GM23338 (cell line): ENCODE measurements around the gene PLEKHG4B. TPM values are rescaled to one million over a fixed set of nuclear protein-coding genes. Genes with fewer than 3 reads are reported as not detected.

Source experiments
- ATAC-seq: fragments of 200-7000 bp; cut with Tn5 transposase; 3 replicates; pipeline ENCODE4 v1.9.1; 2020
- DNase-seq: peaks from one replicate; pipeline ENCODE4 v3.0.0-alpha.2; 2015; ENCODE audit warnings: low spot score
- H2AFZ ChIP-seq: fragments of 200-600 bp; sonication (generic); 2 replicates; pipeline ENCODE4 v1.8.0; 2016; ENCODE audit warnings: antibody characterized with exemption, mild to moderate bottlenecking, moderate library complexity
- H3F3A ChIP-seq: fragments of 200-600 bp; sonication (generic); replicated peaks from 2 replicates; pipeline ENCODE4 v1.8.0; 2017; ENCODE audit warnings: antibody characterized with exemption, mixed run types, low read depth
- H3K27ac ChIP-seq: fragments of 200-600 bp; sonication (generic); 2 replicates; pipeline ENCODE4 v1.6.1; 2016; ENCODE audit warnings: low read depth
- H3K27me3 ChIP-seq: fragments of 200-600 bp; sonication (generic); 2 replicates; pipeline ENCODE4 v1.8.0; 2016; ENCODE audit warnings: mild to moderate bottlenecking, mixed run types, moderate library complexity; ENCODE audit not compliant: insufficient read depth
- H3K36me3 ChIP-seq: fragments of 200-600 bp; sonication (generic); 2 replicates; pipeline ENCODE4 v1.8.0; 2016; ENCODE audit warnings: mild to moderate bottlenecking; ENCODE audit not compliant: insufficient read depth
- H3K4me1 ChIP-seq: fragments of 200-600 bp; sonication (generic); 2 replicates; pipeline ENCODE4 v1.8.0; 2016; ENCODE audit warnings: mild to moderate bottlenecking, moderate library complexity; ENCODE audit not compliant: insufficient read depth
- H3K4me2 ChIP-seq: fragments of 200-600 bp; sonication (generic); 2 replicates; pipeline ENCODE4 v1.7.1; 2017; ENCODE audit warnings: mixed run types
- H3K4me3 ChIP-seq: fragments of 200-600 bp; sonication (generic); 2 replicates; pipeline ENCODE4 v1.6.1; 2016; ENCODE audit warnings: mixed run types
- H3K79me2 ChIP-seq: fragments of 200-600 bp; sonication (generic); replicated peaks from 2 replicates; pipeline ENCODE4 v1.8.0; 2017; ENCODE audit warnings: mild to moderate bottlenecking; ENCODE audit not compliant: insufficient read depth
- H3K9me2 ChIP-seq: fragments of 200-600 bp; sonication (generic); 2 replicates; pipeline ENCODE4 v1.8.0; 2017; ENCODE audit not compliant: insufficient read depth
- H4K20me1 ChIP-seq: fragments of 200-600 bp; sonication (generic); replicated peaks from 2 replicates; pipeline ENCODE4 v1.8.0; 2017; ENCODE audit warnings: mild to moderate bottlenecking; ENCODE audit not compliant: insufficient read depth
- H3K27ac Mint-ChIP-seq: 2 replicates; pipeline ENCODE4 v1.8.0; 2020; ENCODE audit warnings: inconsistent platforms, mild to moderate bottlenecking, moderate library complexity, mixed read lengths
- H3K27me3 Mint-ChIP-seq: 3 replicates; pipeline ENCODE4 v1.8.0; 2022; ENCODE audit warnings: low read depth, mild to moderate bottlenecking, moderate library complexity, mixed read lengths, inconsistent platforms; ENCODE audit not compliant: insufficient read depth, poor library complexity
- H3K36me3 Mint-ChIP-seq: 3 replicates; pipeline ENCODE4 v1.8.0; 2021; ENCODE audit warnings: low read depth, mild to moderate bottlenecking, inconsistent platforms, moderate library complexity, mixed read lengths
- H3K4me1 Mint-ChIP-seq: 3 replicates; pipeline ENCODE4 v1.8.0; 2020; ENCODE audit warnings: mild to moderate bottlenecking, inconsistent platforms, mixed read lengths
- H3K4me3 Mint-ChIP-seq: 3 replicates; pipeline ENCODE4 v1.8.0; 2021; ENCODE audit warnings: moderate library complexity, mild to moderate bottlenecking, inconsistent platforms, mixed read lengths
- H3K9me3 Mint-ChIP-seq: 3 replicates; pipeline ENCODE4 v1.8.0; 2020; ENCODE audit warnings: moderate library complexity, mild to moderate bottlenecking, inconsistent platforms, mixed read lengths
- CREB1 ChIP-seq: fragments of 250-450 bp; sonication (Bioruptor Pico); IDR thresholded peaks from 2 replicates; pipeline ENCODE4 v1.5.0; 2020; ENCODE audit warnings: low read depth, mild to moderate bottlenecking, moderate library complexity
- CTCF ChIP-seq, 2 experiments: fragments of 200-600 bp in 1 of 2; sonication (generic) in 1 of 2; conservative IDR thresholded peaks; 2 replicates each; pipeline versions ENCODE4 v1.5.1 to v1.6.1; 2016 to 2017; ENCODE audit warnings: antibody characterized with exemption in 2 of 2, low read depth in 2 of 2, mild to moderate bottlenecking in 2 of 2, moderate library complexity in 1 of 2
- ETS1 ChIP-seq: IDR thresholded peaks from 2 replicates; pipeline ENCODE4 v1.6.1; 2016; ENCODE audit warnings: antibody characterized with exemption
- EZH2 ChIP-seq: fragments of 200-600 bp; sonication (generic); IDR thresholded peaks from one replicate; pipeline ENCODE4 v1.8.0; 2017; ENCODE audit warnings: antibody characterized with exemption, mild to moderate bottlenecking, low read depth; ENCODE audit not compliant: unreplicated experiment
- EZH2phosphoT487 ChIP-seq: fragments of 200-600 bp; sonication (generic); IDR thresholded peaks from one replicate; pipeline ENCODE4 v1.8.1; 2018; ENCODE audit warnings: antibody characterized with exemption; ENCODE audit not compliant: unreplicated experiment
- JUNB ChIP-seq: IDR thresholded peaks from one replicate; pipeline ENCODE4 v1.6.1; 2016; ENCODE audit warnings: antibody characterized with exemption; ENCODE audit not compliant: unreplicated experiment
- NANOG ChIP-seq: IDR thresholded peaks from 2 replicates; pipeline ENCODE4 v1.6.1; 2016; ENCODE audit warnings: antibody characterized with exemption, borderline replicate concordance
- REST ChIP-seq: IDR thresholded peaks from one replicate; pipeline ENCODE4 v1.6.1; 2018; ENCODE audit warnings: antibody characterized with exemption; ENCODE audit not compliant: unreplicated experiment
- STAT1 ChIP-seq: IDR thresholded peaks from one replicate; pipeline ENCODE4 v1.6.1; 2016; ENCODE audit warnings: antibody characterized with exemption; ENCODE audit not compliant: unreplicated experiment
- ZNF114 ChIP-seq: fragments of 250-450 bp; sonication (Bioruptor Pico); IDR thresholded peaks from 2 replicates; pipeline ENCODE4 v1.5.0; 2020; ENCODE audit warnings: mild to moderate bottlenecking, moderate library complexity
- ZNF462 ChIP-seq: fragments of 250-450 bp; sonication (Bioruptor Pico); IDR thresholded peaks from 2 replicates; pipeline ENCODE4 v1.5.0; 2020; ENCODE audit warnings: mild to moderate bottlenecking, moderate library complexity
- polyA plus RNA-seq: library from polyadenylated mRNA; unstranded; fragments of >200 nt; fragmentation: Nextera tagmentation; extraction: Ambion mirVana; gene quantifications from 2 replicates; pipeline ENCODE4 v1.2.1, GENCODE V29; 2016
- total RNA-seq: library from RNA; depleted of rRNA; stranded (reverse); fragments of >200 nt; shearing (Covaris generic); gene quantifications from 2 replicates; pipeline ENCODE4 v1.2.3, GENCODE V29; 2014

PLEKHG4B gene
- total and polyA plus RNA-seq, 2 experiments from 2014 or later: 33.5 to 54.8 TPM

- TF ChIP-seq ZNF462 (CRISPR knock-in tag) (no peak), ETS1 (no peak), JUNB (no peak)
These were observed 115.6 kb downstream of the PLEKHG4B start (continued) for GRCh38 chr5:207599-207998.

GRCh38 chr5:208449-209114 lies 116.6 kb downstream of the PLEKHG4B start:
- no peak overlapping the region for H3K4me3 Mint-ChIP-seq
- no peak overlapping the region for H3K27ac Mint-ChIP-seq
- H2AFZ ChIP-seq: no peak overlapping the region
- no peaks in the 10 kb centered on the region for H3K27me3 ChIP-seq
- H3K36me3 Mint-ChIP-seq: peaks cover 23% of the 10 kb centered on the region
- no peak overlapping the region for H3K4me2 ChIP-seq
- TF ChIP-seq CTCF (conservative IDR thresholded peaks at IDR 0.05; ENCODE audit: low read depth in 2 of 2): no peak
- no peak for TF ChIP-seq CREB1 (CRISPR knock-in tag)
- TF ChIP-seq STAT1: no peak
- TF ChIP-seq EZH2: no peak
- no peak for TF ChIP-seq ZNF114 (CRISPR knock-in tag)
- no peak for TF ChIP-seq NANOG
- no peak for TF ChIP-seq JUNB
- TF ChIP-seq EZH2phosphoT487: no peak
- TF ChIP-seq REST: no peak
- H3K36me3 ChIP-seq: no peaks in the 10 kb centered on the region
- no peaks in the 10 kb centered on the region for H3K27me3 Mint-ChIP-seq
- ATAC-seq (no peak), DNase-seq (no peak)
- peaks cover 28% of the 10 kb centered on the region for H4K20me1 ChIP-seq
- H3K79me2 ChIP-seq: peaks cover 46% of the 10 kb centered on the region
- H3K4me1 ChIP-seq: no peaks in the 10 kb centered on the region
- H3K9me3 Mint-ChIP-seq: no peaks in the 10 kb centered on the region
- no peak overlapping the region for H3K27ac ChIP-seq
- peaks cover 8% of the 10 kb centered on the region; the same call in 1 of the 2 replicates for H3F3A ChIP-seq
- no peak overlapping the region for H3K4me3 ChIP-seq
- peaks cover 15% of the 10 kb centered on the region for H3K4me1 Mint-ChIP-seq
- no peaks in the 10 kb centered on the region for H3K9me2 ChIP-seq
